ENCODE measurements around the gene GPN2.

- TF ChIP-seq POLR2A (IDR thresholded peaks at IDR 0.05; ENCODE audit: low read length) (no peak), RFX5 (IDR thresholded peaks at IDR 0.05) (no peak), CTCF (IDR thresholded peaks at IDR 0.05) (no peak), USF2 (IDR thresholded peaks at IDR 0.05) (no peak), MAX (IDR thresholded peaks at IDR 0.05) (no peak), CEBPB (IDR thresholded peaks at IDR 0.05) (no peak), CHD2 (IDR thresholded peaks at IDR 0.05; ENCODE audit: low read length, partially characterized antibody) (no peak), JUN (IDR thresholded peaks at IDR 0.05) (no peak), CBX8 (IDR thresholded peaks at IDR 0.05) (no peak), RNF2 (IDR thresholded peaks at IDR 0.05; ENCODE audit: borderline replicate concordance, low read depth) (no peak)
Measured at GRCh38 chr1:26907071-26907917, 17.2 kb upstream of the GPN2 start.
